Measurements from ENCODE around the gene NCOA5.

NCOA5 gene

DNA sequence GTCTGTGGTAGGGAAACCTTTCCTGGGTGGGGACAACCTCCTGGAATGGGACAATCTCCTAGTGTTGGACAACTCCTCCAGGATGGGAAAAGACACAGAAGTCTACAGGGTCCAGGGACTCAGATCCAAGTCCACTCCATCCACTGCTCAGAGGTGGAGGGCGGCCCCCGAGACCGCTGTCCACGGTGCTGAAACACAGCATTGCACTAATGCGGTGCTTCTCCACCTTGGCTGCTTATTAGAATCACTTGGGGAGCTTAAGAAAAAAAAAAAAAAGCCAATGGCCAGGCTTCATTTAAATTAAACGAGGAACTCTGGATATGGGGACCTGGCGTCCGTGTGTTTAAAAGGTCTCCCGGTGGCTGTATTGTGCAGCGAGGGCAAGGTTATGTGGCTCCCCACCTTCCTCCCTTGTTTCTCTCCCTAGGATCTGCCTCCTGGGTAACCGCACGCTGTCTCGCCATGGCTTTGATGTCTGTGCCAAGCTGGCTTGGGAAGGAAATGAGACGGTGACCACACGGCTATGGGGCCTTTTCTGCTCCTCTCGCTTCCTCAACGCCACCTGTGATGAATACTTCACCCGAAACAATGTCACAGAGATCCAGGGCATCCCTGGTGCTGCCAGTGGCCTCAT, 48.7 kb downstream of the NCOA5 start:
- peak in 1 of 2 donors; percentile 20 for DNase-seq (ENCODE audit: low read depth in 2 of 2)

DNA sequence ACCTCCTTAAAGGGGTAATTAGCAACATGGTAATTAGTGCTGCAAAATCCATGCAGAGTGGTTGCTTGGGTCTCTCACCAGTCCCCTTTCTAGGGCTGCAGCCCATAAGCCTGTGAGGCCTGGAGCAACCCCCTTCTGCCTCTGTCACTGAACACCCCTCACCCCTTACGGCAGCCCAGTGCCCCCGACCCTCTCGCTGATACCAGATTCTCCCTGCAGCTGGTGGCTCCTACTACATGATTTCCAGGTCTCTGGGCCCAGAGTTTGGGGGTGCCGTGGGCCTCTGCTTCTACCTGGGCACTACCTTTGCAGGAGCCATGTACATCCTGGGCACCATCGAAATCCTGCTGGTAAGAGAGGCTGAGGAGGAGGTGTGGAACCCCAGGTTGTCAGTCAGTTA, 52.7 kb downstream of the NCOA5 start:
- DNase-seq (ENCODE audit: low read depth in 2 of 2): no peak

DNA sequence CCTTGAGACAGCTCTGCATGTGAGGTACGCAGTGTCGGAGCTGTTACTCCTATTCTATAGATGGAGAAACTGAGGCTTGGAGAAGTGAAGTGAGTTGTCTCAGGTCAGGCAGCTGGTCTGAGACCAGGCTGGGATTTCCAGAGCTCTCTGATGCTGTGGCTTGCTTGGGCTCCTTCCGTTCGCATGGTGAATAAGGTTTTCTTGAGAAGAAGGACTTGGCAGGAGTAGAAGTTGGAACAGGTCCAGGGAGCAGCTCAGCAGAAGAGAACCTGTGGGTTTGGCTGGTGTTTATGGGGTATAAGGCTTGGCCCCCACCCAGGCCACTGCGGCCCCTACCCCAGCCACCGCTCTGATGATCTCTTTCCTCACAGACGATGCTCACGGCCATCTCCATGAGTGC, 53.4 kb downstream of the NCOA5 start:
- no peak for DNase-seq (ENCODE audit: low read depth in 2 of 2)

DNA sequence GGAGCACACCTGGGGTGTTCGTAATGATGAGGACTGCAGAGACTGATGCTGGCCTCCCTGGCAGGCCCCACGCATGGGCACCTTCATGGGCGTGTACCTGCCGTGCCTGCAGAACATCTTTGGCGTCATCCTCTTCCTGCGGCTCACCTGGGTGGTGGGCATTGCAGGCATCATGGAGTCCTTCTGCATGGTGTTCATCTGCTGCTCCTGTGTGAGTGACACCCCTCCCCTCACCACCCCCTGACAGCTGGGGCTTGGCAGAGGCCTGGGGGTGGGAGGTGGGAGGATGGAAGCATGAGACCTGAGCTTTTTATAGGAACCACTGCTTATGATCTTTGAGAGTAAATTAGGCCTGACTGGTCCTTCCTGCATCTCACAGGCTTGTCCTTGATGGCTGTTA, 54.0 kb downstream of the NCOA5 start:
- no peak for DNase-seq (ENCODE audit: low read depth in 2 of 2)

DNA sequence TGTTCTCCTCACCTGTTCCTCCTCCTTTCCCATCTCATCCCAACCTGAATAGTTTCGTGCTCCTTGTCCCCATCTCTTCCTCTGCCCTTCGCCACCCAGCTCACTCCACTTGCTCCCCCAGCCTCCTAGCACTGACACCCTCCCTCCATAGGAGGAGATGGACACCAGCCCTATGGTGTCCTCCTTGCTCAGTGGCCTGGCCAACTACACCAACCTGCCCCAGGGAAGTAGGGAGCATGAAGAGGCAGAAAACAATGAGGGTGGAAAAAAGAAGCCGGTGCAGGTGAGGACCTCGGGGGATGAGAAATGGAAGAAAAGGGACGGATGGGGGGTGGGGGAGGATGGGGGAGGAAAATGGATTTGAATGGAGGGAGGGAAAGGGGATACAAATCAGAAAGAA, 54.5 kb downstream of the NCOA5 start:
- DNase-seq (ENCODE audit: low read depth in 2 of 2): no peak

DNA sequence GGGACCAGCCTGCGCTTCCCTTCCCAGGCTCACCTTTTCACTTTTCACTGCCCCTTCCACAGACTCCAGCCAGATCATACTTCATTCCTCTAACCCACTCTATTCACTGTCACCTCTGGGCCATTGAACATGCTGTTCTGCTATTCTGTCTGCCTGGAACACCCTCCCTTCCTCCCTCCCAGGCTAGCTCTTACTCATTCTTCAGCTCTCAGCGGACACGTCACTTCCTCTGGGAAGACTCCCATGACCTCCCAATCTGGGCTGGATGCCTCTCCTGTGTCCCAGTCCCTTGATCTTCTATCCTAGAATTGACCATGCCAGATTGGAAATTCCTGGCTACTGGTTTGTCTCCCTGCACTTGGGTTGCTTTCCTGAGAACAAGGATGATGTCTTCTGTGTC, 55.7 kb downstream of the NCOA5 start:
- no peak for DNase-seq (ENCODE audit: low read depth in 2 of 2)

DNA sequence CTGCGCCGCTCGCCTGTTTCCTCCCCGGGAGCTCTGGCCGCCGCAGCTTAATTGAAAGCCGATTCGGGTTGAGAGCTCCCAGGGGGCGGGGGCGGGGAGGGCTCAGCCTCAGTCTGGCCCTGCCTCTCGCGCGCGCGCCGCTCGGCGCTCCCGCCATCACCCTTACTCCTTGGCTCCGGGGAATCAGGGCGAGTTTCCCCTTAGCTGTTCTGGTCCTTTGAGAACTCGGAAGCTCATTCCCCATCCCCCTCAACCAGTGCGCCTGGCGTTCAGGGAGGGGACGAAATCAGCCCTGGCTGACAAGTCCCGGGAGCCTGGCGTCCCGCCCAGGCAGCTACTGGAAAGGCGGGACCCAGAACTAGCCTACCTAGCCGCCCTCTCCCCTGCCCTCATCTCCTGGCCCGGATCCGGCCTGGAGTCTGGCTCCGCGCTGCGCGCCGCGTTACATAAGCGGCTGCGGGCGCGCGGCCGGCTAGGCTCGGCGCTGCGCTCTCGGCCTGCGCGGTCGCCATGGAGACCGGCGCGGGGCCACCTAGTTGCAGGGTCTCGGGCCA, 58.0 kb downstream of the NCOA5 start:
- DNase-seq (ENCODE audit: low read depth in 2 of 2): no peak

DNA sequence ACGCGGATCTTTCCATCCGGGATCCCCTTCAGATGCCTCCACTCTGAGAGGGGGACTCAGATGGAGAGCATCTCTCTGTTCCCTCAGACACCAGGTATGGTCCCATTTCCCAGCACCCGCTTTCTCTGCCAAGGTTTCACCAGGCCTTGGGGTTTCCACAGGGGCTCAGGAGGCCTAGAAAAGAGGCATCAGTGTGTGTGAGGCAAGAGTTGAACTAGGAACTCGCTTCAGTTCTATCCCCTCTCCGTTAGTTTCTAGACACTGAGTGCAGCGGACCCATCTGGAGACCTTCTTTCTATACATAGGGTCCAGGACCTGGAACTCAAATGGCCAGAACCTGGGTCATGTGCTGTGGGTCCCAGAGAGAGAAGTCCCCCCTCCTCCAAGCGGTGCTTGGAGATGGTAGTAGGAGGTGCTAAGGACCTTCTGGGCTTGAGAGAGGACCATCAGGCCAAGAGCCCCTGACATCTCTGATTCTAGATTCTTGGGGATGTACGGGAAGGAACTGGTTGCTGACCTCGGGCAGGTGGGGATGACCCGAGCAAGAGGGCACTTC, 58.7 kb downstream of the NCOA5 start:
- no peak for DNase-seq (ENCODE audit: low read depth in 2 of 2)

DNA sequence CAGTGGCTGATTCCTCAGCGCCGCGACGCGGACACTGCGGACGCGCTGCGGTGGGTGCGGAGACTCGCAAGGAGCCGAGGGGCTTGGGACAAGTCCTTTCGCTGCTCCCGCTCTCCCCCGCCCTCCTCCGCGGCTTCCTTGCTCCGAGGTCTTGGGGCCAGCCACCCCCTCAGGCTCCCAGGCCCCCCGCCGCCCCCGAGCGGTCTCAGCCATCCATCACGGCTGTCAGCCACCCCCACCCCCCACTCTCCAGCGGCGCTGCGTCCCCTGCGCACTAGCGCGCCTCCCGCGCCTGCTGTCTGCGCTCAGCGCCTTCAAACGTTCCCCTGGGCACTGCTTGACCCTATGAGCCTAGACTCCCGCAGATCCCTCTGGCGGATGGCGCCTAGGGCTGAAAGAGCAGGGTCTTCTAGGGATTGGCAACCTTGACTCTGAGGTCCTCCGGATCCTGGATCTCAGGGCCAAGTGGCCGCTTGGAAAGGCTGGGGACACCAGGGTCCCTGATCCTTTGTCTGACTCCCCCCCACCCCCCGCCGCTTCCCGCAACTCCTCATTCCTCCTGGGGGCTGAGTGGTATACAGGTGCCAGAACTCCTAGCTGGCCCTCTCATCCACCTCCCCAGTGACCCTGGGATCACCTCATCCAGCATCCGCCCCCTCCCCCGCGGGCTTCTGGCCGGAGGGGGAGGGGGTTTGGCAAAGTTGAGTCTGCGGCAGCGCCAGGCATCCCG, 59.3 kb downstream of the NCOA5 start:
- no peak for DNase-seq (ENCODE audit: low read depth in 2 of 2)

DNA sequence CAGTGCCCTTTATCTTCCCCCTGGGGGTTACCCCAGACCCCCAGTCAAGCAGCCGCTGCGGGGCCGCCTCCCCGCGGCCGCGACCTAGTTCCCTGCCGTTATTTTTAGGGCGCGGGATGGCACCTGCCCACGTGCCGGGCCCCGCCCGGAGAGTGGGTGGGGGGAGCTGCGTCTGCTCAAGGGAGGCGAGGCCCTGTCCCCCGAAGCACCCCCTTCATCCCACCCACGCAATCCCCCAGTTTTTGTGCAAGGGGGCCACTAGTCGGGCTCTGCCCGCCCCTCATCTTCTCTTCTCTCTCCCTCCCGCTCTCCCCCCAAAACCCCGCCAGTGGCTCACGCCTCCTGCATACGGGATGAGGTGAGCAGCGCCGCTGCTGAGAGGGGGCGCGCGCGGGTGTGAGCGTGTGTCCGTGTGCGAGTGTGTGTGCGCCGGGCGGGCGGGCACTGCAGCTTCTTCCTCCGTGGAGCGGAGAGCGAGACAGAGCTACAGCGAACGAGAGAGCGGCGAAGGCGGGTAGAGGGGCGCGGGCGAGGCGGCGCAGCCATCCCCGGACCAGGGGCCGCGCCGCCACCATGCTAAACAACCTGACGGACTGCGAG, 60.9 kb downstream of the NCOA5 start, which contains the start of gene SLC12A5:
TSS of gene SLC12A5 (plus strand) at position 444 of the 600 bp plus-strand sequence. CDS start at position 574, 130 bp downstream.
- DNase-seq (ENCODE audit: low read depth in 2 of 2): no peak

DNA sequence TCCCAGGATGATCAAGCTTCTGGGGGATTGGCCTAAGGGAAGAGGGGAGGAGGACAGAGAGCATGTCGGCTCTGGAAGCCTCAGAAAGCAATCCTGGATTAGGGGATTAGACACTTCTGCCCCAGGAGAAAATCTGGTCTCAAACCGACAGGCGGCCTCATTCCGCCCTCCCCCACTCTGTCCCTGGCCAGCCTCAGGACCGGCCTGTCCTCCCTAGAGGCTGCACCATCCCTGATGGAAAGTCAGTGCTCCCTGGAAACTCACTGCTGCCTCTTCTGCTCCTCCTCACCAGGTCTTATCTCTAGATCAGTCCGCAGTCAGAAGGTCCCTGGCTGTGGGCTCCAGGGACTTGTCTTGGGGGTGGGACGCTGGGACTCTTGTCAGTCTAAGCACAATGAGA, 61.7 kb downstream of the NCOA5 start:
- DNase-seq (ENCODE audit: low read depth in 2 of 2): no peak

DNA sequence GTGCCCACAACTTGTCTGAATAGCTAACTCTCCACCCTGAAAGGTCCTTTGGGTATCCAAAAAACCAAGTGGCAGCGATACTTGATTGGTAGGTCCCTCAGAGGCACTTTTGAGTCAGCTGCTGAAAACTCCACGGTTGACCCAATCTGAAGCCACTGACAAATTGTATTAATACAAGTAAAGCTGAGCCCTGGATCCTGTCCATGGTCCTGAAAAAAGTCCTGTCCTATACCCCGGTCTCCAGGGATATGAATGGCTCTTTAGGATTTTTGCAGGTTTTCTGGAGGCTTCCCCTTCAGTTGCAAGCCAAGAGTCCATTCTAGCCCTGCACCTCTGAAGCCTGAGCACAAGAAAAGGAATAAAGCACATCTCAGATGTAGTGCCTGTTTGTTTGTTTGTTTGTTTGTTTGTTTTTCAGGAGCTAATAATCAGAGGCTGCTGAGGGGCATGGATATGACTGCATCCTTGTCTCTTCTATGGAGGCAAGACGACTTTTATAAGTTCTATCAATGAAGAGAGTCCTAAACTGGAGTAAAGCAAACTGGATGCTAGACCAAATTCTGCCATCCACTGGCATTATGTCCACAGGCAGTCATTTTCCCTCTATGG, 62.4 kb downstream of the NCOA5 start:
- DNase-seq (ENCODE audit: low read depth in 2 of 2): no peak

DNA sequence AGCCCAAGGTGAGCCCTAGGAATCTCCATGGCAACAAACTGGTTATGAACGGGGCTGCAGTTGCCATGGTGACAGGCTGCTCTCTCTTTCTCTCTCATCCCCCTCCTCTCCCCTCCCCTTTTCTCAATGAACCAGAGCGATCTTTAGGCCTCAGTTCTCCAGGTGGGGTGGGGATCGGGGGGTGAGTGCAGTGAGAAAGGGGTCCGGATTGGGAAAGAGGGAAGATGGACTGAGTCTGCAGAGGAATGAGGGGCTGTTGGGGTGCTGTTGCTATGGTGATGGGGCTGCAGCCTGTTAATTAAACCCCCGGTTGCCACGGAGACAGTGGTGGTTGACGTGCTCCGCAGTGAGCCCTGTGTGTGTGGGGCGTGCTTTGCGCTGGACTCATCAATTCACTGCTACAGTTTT, 64.4 kb downstream of the NCOA5 start:
- no peak for DNase-seq (ENCODE audit: low read depth in 2 of 2)

DNA sequence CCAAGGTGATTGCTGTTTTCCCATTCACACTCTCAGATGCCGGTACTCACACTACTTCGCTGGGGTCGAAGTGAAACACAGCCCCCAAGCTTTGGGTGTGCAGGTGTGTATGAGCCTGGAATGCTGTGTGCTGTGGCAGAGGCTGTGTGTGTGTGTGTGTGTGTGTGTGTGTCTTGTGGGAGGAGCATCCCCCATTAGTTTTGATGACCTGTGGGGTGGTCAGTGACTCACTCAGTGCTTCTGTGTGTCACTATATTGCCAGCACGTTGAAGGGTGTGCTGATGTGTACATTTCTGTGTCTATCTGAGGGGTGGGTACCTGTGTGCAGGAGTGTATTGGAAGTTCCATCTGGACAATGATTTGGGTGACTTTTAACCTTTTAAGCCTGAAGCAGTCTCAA, 65.8 kb downstream of the NCOA5 start:
- no peak for DNase-seq (ENCODE audit: low read depth in 2 of 2)

DNA sequence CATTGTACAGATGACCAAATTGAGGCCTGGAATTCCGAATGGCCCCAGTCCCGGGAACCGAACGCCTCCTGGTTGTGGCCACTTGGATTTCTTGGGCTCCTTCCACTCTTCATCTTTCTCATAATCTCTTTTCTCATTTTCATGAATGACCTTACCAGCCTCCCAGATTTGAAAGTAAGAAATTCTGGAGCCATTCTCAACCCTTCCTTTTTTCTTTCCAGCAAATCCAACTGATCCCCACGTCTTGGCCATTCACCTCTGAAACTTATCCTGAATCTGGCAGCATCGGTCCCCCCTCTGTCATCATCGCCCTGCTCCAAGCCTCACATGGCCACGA, 66.6 kb downstream of the NCOA5 start:
- no peak for DNase-seq (ENCODE audit: low read depth in 2 of 2)

DNA sequence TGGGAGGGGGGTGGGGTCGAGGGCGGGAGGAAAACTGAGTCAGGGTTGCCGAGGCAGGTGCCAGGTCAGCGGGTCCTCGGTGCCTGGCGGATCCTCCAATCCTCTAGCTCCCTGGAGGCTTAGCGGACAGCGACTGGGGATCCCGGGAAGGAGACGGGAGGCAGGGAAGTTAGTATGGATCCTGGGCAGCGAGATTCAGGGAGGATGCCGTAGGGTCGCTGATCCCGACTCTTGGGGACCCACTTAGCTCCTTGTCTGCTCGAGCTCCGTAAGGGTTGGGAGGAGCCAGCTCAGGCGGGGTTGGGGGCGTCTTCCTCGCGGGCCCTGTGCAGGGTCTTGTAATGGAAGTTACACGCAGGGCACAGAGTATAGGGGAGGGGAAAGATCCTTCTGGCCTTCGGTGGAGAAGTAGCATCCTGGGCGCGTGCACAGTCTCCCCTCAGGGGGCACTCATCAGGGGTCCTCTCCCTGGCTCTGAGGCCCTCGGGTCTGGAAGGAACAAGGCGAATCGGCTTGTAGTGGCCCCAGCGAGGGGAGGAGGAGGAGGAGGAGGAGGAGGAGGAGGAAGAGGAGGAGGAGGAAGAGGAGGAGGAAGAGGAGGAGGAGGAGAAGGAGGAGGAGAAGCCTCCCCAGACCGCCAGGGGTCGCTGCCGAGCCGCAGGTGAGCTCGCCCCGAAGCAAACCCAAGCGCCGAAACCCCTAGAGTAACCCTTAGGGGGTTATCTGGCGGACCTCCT, 67.2 kb downstream of the NCOA5 start:
- peak; percentile 49 to 62 for DNase-seq (ENCODE audit: low read depth in 2 of 2)

DNA sequence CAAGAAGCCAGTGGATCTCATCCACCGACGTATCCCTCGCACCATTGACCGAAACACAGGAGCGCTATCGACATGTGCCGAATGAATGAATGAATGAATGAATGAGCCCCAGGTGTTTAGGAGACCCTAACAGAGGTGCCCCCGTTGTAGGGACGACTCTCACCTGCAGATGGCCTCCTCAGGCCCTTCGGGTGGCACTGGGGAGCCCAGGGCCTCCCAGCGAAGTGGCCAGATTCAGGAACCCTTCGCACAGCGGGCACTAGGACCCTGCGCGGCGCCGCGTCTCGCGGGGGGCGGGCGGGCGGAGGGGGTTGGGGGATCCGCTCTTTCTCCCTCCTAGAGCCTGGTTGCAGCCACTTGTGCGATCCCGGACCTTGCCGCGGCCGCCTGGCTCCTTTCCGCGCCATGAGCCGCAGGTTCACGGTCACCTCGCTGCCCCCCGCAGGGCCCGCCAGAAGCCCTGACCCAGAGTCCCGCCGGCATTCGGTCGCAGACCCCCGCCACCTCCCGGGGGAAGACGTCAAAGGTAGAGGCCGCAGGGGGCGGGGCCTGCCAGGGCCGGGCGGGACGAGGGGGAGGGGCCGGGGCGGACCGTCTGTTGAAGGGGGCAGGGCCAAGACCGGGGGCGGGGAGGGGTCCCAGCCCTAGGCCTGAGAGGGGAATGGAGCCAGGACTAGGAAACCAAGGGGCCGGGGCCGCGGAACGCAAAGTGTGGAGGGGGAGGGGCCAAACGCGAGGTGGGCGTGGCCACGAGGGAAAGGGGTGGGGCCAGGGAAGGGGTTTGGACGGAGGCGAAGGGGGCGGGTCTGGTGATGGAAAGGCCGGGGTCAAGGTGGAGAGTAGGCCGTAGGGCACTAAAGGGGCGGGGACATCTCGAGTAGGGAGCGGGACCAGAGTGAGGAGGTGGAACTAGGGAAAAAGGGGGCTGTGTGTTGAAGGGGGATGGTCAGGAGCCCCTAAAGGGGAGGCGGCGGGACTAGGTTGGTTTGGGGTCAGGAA, 68.1 kb downstream of the NCOA5 start:
- DNase-seq (ENCODE audit: low read depth in 2 of 2): no peak

DNA sequence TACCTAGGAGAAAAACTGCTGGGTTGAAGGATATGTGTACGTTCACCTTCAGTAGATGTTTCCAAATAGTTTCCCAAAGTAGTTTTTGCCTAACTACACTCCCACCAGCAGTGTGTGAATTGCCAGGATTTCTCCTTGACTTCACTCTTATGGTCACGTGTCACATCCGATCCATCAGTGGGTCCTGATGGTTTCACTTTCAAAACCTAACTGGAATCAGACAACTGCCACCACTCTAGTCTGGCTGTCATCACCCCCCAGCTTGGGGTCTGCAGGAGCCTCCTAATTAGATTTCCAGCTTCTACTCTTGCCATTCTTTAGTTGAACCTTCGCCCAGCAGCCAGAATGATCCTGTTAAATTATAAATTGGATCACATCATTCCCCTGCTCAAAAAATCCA, 69.2 kb downstream of the NCOA5 start:
- DNase-seq (ENCODE audit: low read depth in 2 of 2): no peak

DNA sequence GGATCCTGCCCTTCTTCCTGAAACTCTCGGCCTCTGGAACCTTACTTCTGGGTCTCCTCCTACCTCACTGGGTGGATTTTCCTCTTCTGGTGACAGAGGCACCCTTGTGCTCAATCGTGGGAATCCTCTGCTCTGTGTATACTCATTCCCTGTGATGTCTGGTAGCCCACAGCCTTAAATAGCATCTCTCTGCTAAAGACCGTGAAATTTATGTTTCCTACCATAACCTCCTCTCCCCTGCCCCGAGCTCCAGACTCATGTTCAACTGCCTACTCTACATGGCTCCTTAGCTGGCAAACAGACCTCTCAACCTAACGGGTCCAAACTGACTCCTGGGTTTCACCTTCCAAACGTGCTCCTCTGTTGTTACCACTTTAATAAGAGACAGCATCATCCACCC, 71.2 kb downstream of the NCOA5 start:
- no peak for DNase-seq (ENCODE audit: low read depth in 2 of 2)

DNA sequence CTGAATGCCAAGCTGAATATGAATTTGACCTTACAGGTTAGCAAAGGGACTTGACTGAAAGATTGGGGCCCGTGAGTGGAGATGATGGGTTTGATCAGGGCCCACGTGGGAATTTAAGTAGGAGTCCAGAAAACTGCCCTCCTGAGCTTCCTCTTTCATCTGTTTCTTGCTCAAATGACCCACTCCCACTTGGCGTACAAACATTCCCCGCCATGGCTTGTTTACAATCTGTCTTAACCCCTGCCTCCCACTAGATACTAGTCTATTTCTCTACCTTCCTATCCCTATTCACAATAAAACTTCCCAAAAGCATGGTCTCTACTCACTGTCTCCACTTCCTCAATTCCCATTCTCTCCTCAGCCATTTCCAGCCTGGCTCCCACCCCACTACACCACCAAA, 71.7 kb downstream of the NCOA5 start:
- no peak for DNase-seq (ENCODE audit: low read depth in 2 of 2)
